ENCODE data around the gene ZNF81.
"Not testable (repeated sequence)": the region's sequence is repeated elsewhere in the genome, so short reads cannot be mapped to it uniquely, and the experiment has no call there.

Gene ZNF81

DNA sequence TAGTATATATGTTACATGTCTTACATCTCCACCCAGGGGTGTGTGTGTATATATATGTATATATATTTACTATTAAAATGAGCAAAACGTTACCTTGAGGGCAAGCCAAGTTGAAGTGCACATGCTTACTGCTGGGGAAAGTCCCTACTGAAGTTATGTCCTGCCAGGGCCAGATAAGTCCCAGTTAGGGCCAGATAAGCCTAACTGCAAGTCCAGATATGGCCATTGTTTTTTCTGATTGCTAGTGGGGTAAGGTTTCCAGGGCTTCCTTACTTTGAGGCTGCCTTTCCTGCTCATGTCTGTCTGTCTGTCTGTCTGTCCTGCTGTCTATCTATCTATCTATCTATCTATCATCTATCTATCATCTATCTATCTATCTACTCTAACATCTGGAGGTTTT lies 19.3 kb upstream of the ZNF81 start:
- Mint-ChIP-seq H3K9me3 (no peaks in the 10 kb centered on the region), H3K4me3 (no peak overlapping the region), H3K36me3 (no peaks in the 10 kb centered on the region), H3K27ac (no peak overlapping the region), H3K4me1 (no peaks in the 10 kb centered on the region)
- no peak for DNase-seq (ENCODE audit: low spot score in 2 of 2)
- no peak for ATAC-seq

- no peaks in the 10 kb centered on the region for H3K9me3 Mint-ChIP-seq
- ATAC-seq: no peak
- no peak overlapping the region for H3K27ac Mint-ChIP-seq
- H3K4me1 Mint-ChIP-seq: no peaks in the 10 kb centered on the region
- H3K36me3 Mint-ChIP-seq: no peaks in the 10 kb centered on the region
- DNase-seq (ENCODE audit: low spot score in 2 of 2): no peak
- no peak overlapping the region for H3K4me3 Mint-ChIP-seq
Observed at GRCh38 chrX:47817897-47818296, 18.8 kb upstream of the ZNF81 start.

DNA sequence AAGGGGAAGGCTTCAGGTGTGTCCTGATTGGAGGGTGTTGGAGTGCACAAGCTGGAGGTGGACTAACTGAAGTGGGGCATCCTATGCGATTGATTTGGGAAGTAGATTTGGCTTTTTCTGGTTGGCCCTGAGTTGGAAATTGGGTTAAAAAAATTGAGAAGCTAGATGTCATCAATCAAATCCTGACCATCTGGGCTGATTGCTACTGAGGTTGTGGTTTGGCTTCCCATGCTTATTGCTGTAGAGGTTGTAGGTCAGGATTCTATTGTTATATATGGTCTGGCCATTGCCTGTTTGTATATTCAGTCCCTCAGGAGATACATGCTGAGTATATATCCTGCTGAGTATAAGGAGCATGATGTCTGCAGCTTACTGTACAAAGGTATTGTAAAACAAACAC lies 7.7 kb upstream of the ZNF81 start:
- ATAC-seq (no peak), DNase-seq (ENCODE audit: low spot score in 2 of 2) (no peak)
- H3K27ac Mint-ChIP-seq: no peak overlapping the region
- H3K4me1 Mint-ChIP-seq: no peaks in the 10 kb centered on the region
- no peak overlapping the region for H3K4me3 Mint-ChIP-seq
- H3K9me3 Mint-ChIP-seq: no peaks in the 10 kb centered on the region
- no peaks in the 10 kb centered on the region for H3K36me3 Mint-ChIP-seq

DNA sequence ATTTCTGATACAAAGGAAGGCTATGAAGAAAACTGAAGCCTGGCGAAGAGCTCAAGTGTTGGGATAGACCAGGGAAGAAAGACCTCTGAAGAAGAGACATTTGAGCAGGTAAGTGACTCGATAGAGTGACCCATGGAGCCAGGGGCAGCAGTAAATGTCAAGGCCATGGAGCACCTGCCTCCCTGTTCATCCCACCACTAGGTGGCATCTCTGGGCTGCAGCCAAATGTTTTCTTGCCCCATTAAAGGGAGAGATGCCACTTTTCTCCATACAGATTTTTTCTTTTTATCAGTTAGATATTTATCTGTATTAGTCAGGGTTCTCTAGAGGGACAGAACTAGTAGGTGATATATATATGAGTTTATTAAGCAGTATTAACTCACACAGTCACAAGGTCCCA lies 4.9 kb upstream of the ZNF81 start:
- DNase-seq (ENCODE audit: low spot score in 2 of 2): peak; percentile 9 to 57
- ATAC-seq: no peak

DNA sequence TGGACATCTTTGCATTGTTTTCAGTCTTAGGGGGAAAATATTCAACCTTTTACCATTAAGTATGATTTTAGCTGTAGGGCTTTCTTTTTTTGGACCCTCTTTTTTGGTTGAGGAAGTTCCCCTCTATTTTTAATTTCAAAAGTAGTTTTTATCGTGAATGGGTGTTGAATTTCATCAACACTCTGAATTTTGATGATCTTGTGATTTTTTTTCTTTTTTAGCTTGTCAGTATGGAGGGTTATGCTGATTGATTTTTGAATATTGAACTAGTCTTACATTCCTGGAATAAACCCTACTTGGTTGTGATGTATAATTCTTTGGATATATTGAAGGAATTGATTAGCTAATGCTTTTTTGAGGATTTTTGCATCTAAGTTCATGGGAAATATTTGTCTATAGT lies 1.7 kb downstream of the ZNF81 start:
- peaks cover 22% of the 10 kb centered on the region for H3K4me1 Mint-ChIP-seq
- no peak overlapping the region for H3K27ac Mint-ChIP-seq
- DNase-seq (ENCODE audit: low spot score in 2 of 2): no peak
- no peaks in the 10 kb centered on the region for H3K9me3 Mint-ChIP-seq
- peak overlapping the region; percentile 99 for H3K4me3 Mint-ChIP-seq
- ATAC-seq: no peak
- peaks cover 8% of the 10 kb centered on the region for H3K36me3 Mint-ChIP-seq

More for the DNA sequence above, 4.9 kb upstream of the ZNF81 start:
- H3K27ac Mint-ChIP-seq: no peak overlapping the region
- peaks cover 4% of the 10 kb centered on the region for H3K36me3 Mint-ChIP-seq
- peaks cover 11% of the 10 kb centered on the region for H3K4me1 Mint-ChIP-seq
- H3K4me3 Mint-ChIP-seq: no peak overlapping the region
- no peaks in the 10 kb centered on the region for H3K9me3 Mint-ChIP-seq

DNA sequence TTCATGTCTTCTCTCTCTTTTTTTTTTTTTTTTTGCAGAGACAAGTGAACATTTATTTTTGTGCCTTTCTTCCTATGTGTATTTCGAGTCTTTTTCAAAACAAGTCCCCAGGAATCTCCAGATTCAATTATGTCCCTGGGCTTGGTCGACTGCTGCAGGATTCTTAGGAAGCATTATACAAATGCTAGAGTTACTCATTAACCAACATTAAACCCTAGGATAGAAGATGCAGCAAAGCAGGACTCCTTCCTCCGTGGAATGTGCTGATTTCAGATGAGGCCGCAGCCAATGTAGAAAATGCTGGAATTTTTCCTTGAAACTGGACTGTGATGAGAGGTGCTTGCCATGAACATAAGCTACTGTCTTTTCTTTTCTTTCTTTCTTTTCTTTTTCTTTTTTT lies 3.4 kb downstream of the ZNF81 start:
- no peak overlapping the region for H3K27ac Mint-ChIP-seq
- no peak for DNase-seq (ENCODE audit: low spot score in 2 of 2)
- H3K4me1 Mint-ChIP-seq: peaks cover 22% of the 10 kb centered on the region
- H3K4me3 Mint-ChIP-seq: no peak overlapping the region
- H3K9me3 Mint-ChIP-seq: no peaks in the 10 kb centered on the region
- H3K36me3 Mint-ChIP-seq: peaks cover 11% of the 10 kb centered on the region
- ATAC-seq: no peak

- DNase-seq (ENCODE audit: low spot score in 2 of 2) (no peak), ATAC-seq (no peak)
- Mint-ChIP-seq H3K36me3 (peaks cover 25% of the 10 kb centered on the region), H3K4me1 (peaks cover 6% of the 10 kb centered on the region), H3K9me3 (no peaks in the 10 kb centered on the region), H3K27ac (no peak overlapping the region), H3K4me3 (no peak overlapping the region)
Observed at GRCh38 chrX:47843363-47843762, 6.7 kb downstream of the ZNF81 start.

DNA sequence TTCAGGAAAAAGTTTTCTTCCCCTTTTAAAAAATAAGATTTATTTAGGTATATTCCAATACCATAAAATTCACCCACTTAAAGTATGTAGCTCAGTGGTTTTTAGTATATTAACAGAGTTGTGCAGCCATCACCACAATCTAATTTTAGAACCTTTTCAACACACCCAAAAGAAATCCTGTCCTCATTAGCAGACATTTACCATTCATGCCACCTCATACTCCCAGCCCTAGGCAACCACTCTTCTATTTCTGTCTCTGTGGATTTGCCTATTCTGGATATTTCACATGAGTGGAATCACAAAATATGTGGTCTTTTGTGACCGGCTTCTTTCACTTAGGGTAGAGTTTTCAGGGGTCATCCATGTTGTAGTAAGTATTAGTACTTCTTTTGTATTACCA lies 7.4 kb downstream of the ZNF81 start:
- no peak overlapping the region for H3K4me3 Mint-ChIP-seq
- H3K36me3 Mint-ChIP-seq: peaks cover 32% of the 10 kb centered on the region
- ATAC-seq: no peak
- peaks cover 6% of the 10 kb centered on the region for H3K4me1 Mint-ChIP-seq
- H3K9me3 Mint-ChIP-seq: no peaks in the 10 kb centered on the region
- no peak for DNase-seq (ENCODE audit: low spot score in 2 of 2)
- H3K27ac Mint-ChIP-seq: no peak overlapping the region

DNA sequence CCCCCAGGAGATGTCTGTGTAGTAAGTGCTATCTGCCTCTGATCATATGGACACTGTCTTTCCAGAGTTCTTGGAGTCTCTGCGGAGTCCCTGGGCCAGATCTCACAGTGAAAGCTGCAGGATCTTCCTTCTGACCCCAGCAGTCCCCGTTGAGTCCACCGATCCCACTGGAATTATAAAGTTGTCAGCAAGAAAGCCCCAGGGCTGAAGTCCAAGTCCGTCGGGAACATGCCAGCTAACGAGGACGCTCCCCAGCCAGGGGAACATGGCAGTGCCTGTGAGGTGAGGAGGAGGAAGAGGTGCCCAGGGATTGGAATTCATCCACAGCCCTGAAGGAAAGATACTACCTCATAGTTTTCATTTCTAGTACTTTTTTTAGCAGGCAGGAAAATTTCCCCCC lies 9.3 kb downstream of the ZNF81 start:
- DNase-seq (ENCODE audit: low spot score in 2 of 2) (no peak), ATAC-seq (no peak)
- Mint-ChIP-seq H3K4me3 (no peak overlapping the region), H3K27ac (no peak overlapping the region), H3K4me1 (peaks cover 6% of the 10 kb centered on the region), H3K36me3 (peaks cover 45% of the 10 kb centered on the region), H3K9me3 (no peaks in the 10 kb centered on the region)

DNA sequence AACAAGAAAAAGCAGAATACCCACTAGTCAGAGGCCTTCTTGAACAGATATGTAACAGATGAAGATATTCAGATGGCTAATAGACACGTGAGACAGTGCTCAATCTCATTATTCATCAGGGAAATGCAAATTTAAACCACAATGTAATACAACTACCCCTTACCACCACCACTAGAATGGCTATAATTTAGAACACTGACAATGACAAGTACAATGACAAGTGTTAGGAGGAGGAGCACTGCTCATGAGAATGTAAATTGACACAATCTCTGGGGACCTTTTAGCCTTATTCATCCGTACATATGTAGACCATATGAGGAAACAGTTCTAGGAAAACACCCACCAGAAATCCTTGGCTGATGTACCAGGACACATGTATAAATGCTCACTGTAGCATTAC lies 13.1 kb downstream of the ZNF81 start:
- H3K27ac Mint-ChIP-seq: peak overlapping the region; percentile 43
- no peak overlapping the region for H3K4me3 Mint-ChIP-seq
- peaks cover 66% of the 10 kb centered on the region for H3K36me3 Mint-ChIP-seq
- H3K4me1 Mint-ChIP-seq: no peaks in the 10 kb centered on the region
- ATAC-seq (no peak), DNase-seq (ENCODE audit: low spot score in 2 of 2) (no peak)
- H3K9me3 Mint-ChIP-seq: no peaks in the 10 kb centered on the region

GRCh38 chrX:47850389-47850788 lies 13.7 kb downstream of the ZNF81 start:
- peaks cover 66% of the 10 kb centered on the region for H3K36me3 Mint-ChIP-seq
- H3K9me3 Mint-ChIP-seq: not testable (repeated sequence)

GRCh38 chrX:47850901-47851300 lies 14.2 kb downstream of the ZNF81 start:
- DNase-seq (ENCODE audit: low spot score in 2 of 2) (no peak), ATAC-seq (no peak)
- Mint-ChIP-seq H3K27ac (no peak overlapping the region), H3K9me3 (no peaks in the 10 kb centered on the region), H3K4me1 (no peaks in the 10 kb centered on the region), H3K4me3 (no peak overlapping the region), H3K36me3 (peaks cover 65% of the 10 kb centered on the region)

More at GRCh38 chrX:47850389-47850788, 13.7 kb downstream of the ZNF81 start:
- ATAC-seq; DNase-seq (ENCODE audit: low spot score in 2 of 2); H3K4me3 Mint-ChIP-seq; H3K4me1 Mint-ChIP-seq; H3K27ac Mint-ChIP-seq: not testable (repeated sequence)

DNA sequence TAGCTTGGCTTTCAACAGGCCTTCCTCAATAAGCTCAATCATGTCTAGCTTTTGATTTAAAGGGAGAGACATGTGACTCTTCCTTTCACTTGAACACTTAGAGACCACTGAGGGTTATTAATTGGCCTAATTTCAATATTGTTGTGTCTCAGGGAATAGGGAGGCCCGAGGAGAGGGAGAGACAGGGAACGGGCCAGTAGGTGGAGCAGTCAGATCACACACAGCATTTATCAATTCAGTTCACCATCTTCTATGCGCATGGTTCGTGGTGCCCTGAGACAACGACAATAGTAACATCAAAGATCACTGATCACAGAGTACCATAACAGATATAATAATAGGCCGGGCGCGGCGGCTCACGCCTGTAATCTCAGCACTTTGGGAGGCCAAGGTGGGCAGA lies 17.8 kb downstream of the ZNF81 start:
- Mint-ChIP-seq H3K4me1 (no peaks in the 10 kb centered on the region), H3K4me3 (no peak overlapping the region), H3K36me3 (peaks cover 58% of the 10 kb centered on the region), H3K27ac (peak overlapping the region; percentile 33), H3K9me3 (no peaks in the 10 kb centered on the region)
- DNase-seq (ENCODE audit: low spot score in 2 of 2): no peak
- ATAC-seq: no peak

DNA sequence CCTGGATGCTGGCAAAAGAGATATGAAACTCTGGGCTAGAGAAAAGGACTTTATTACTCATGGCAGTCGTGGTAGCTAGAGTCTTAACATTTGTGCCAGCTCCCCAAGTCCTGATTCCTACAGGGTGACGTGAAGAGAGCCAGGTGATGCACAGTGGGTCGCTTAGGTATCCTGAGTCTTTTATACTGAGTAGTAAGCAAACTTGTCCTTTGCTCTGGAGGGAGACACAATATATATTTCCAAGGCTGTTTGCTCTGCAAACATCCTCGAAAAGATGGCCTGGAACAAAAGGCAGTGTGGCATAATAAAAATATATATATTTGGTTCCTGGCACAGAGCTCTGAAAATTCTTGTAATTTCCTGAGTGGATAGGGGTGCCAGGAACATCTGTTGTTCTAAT lies 23.0 kb downstream of the ZNF81 start:
- no peak for DNase-seq (ENCODE audit: low spot score in 2 of 2)
- H3K27ac Mint-ChIP-seq: no peak overlapping the region

GRCh38 chrX:47862680-47863079 lies 26.0 kb downstream of the ZNF81 start:
- peaks cover 23% of the 10 kb centered on the region for H3K36me3 Mint-ChIP-seq
- H3K9me3 Mint-ChIP-seq: no peaks in the 10 kb centered on the region
- DNase-seq (ENCODE audit: low spot score in 2 of 2) (no peak), ATAC-seq (no peak)
- no peaks in the 10 kb centered on the region for H3K4me1 Mint-ChIP-seq
- H3K27ac Mint-ChIP-seq: no peak overlapping the region
- no peak overlapping the region for H3K4me3 Mint-ChIP-seq

More for the DNA sequence above, 23.0 kb downstream of the ZNF81 start:
- Mint-ChIP-seq H3K4me1 (no peaks in the 10 kb centered on the region), H3K36me3 (peaks cover 38% of the 10 kb centered on the region), H3K9me3 (no peaks in the 10 kb centered on the region), H3K4me3 (no peak overlapping the region)
- no peak for ATAC-seq

- Mint-ChIP-seq H3K27ac (no peak overlapping the region), H3K4me1 (no peaks in the 10 kb centered on the region), H3K4me3 (no peak overlapping the region), H3K36me3 (peaks cover 22% of the 10 kb centered on the region), H3K9me3 (no peaks in the 10 kb centered on the region)
- DNase-seq (ENCODE audit: low spot score in 2 of 2): no peak
- ATAC-seq: no peak
Observed at GRCh38 chrX:47863187-47863586, 26.5 kb downstream of the ZNF81 start.

GRCh38 chrX:47864300-47864699 lies 27.6 kb downstream of the ZNF81 start:
- ATAC-seq (no peak), DNase-seq (ENCODE audit: low spot score in 2 of 2) (no peak)
- Mint-ChIP-seq H3K4me1 (no peaks in the 10 kb centered on the region), H3K4me3 (no peak overlapping the region), H3K36me3 (peaks cover 19% of the 10 kb centered on the region), H3K27ac (no peak overlapping the region), H3K9me3 (no peaks in the 10 kb centered on the region)
